Testis (tissue), 3 donors: ENCODE results near the gene ADRA2B. TPM values are rescaled to one million over a fixed set of nuclear protein-coding genes. Genes with fewer than 3 reads are reported as not detected.

ENCODE experiments used
- DNase-seq: peaks from one replicate; pipeline ENCODE4 v3.0.0-alpha.2; 2019
- H3K27ac ChIP-seq, 2 donors: fragments of 200-600 bp; sonication (generic); one replicate each; pipeline ENCODE4 v1.5.1; 2019
- H3K27me3 ChIP-seq: fragments of 200-600 bp; sonication (generic); one replicate; pipeline ENCODE4 v1.5.1; 2019
- H3K36me3 ChIP-seq: fragments of 200-600 bp; sonication (generic); one replicate; pipeline ENCODE4 v1.5.1; 2017; ENCODE audit warnings: low read depth; ENCODE audit errors: missing control alignments
- H3K4me1 ChIP-seq: fragments of 200-600 bp; sonication (generic); one replicate; pipeline ENCODE4 v1.5.1; 2019
- H3K4me3 ChIP-seq, 2 donors: fragments of 200-600 bp; sonication (generic); one replicate each; pipeline ENCODE4 v1.5.1; 2017 to 2019
- H3K9me3 ChIP-seq: fragments of 200-600 bp; sonication (generic); one replicate; pipeline ENCODE4 v1.5.1; 2017
- CTCF ChIP-seq, 3 experiments: fragments of 450-650 bp in 2 of 3; fragments of 200-600 bp in 1 of 3; sonication (generic) in 1 of 3; IDR thresholded peaks; one replicate each; pipeline ENCODE4 v1.5.1; 2016 to 2019; ENCODE audit warnings: antibody characterized with exemption in 3 of 3, mild to moderate bottlenecking in 2 of 3, moderate library complexity in 1 of 3
- POLR2A ChIP-seq: fragments of 450-650 bp; IDR thresholded peaks from one replicate; pipeline ENCODE4 v1.6.1; 2017; ENCODE audit warnings: antibody characterized with exemption, mild to moderate bottlenecking, moderate library complexity
- WGBS, 2 donors: methylation state at CpG; one replicate each; pipeline ENCODE4 v1.1.5; 2018; 5-methylcytosine and 5-hydroxymethylcytosine counted together
- intact Hi-C: fragments of 100-400 bp; cut with DNase I; formaldehyde crosslinking; loops from one replicate; pipeline ENCODE4 v1.15.1; 2023; ENCODE audit warnings: low total_unique reads
- polyA plus RNA-seq: library from polyadenylated mRNA; stranded (reverse); fragments of 350-450 nt; fragmentation: Illumina TruSeq; extraction: RNeasy Lipid Tissue Mini Kit (QIAGEN cat#74804); gene quantifications from one replicate; pipeline ENCODE4 v1.2.3, GENCODE V29; 2014; ENCODE audit warnings: low read depth, low replicate concordance; ENCODE audit not compliant: insufficient read depth
- total RNA-seq, 2 donors: library from RNA; depleted of rRNA; stranded (reverse); fragments of >200 nt; gene quantifications; one replicate each; pipeline ENCODE4 v1.2.3, GENCODE V29; 2016

The ADRA2B gene
- total and polyA plus RNA-seq, 3 donors from 2014 or later: 2.1 to 2.6 (median 2.4) TPM

- Histone ChIP-seq H3K9me3 (no peaks in the 10 kb centered on the region), H3K27ac (no peak overlapping the region), H3K36me3 (no peaks in the 10 kb centered on the region), H3K4me3 (no peak overlapping the region), H3K27me3 (no peaks in the 10 kb centered on the region), H3K4me1 (peaks cover 12% of the 10 kb centered on the region)
- 57 to 60% methylated on average over 11 of the region's 11 CpGs for WGBS, 2 donors
- TF ChIP-seq POLR2A: no peak
- TF ChIP-seq CTCF (IDR thresholded peaks at IDR 0.05): no peak
- intact Hi-C loops: loop anchor here (10.0 kb wide), 1 partner anchor 115 kb away; no protein-coding TSS in a partner anchor
- DNase-seq: no peak
These were observed 3.8 kb upstream of the ADRA2B start for GRCh38 chr2:96120091-96120720.

DNA sequence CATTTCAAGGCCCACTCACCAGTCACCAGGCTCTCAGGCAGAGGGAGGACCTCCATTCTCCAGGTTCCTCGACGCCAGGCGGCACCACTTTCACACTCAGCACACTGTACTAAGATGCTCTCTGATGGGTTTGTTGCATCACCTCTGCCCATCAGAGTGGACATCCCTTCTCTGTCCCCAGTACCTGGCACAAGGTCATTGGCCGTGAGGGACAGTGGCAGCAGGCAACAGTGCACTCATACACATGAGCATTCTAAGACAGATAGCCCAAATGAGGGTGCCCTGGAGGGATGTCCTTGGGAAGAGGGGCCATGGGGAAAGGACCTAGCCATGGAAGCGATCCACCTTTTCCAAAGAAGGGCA is 3.0 kb upstream of the ADRA2B start:
- TF ChIP-seq POLR2A: no peak
- TF ChIP-seq CTCF (IDR thresholded peaks at IDR 0.05): no peak
- H3K27ac ChIP-seq: no peak overlapping the region
- whole genome bisulfite sequencing, 2 donors: 79 to 91% methylated on average over 5 of the region's 5 CpGs
- H3K4me3 ChIP-seq: no peak overlapping the region
- intact Hi-C loops: no loop called here
- DNase-seq: no peak
- no peaks in the 10 kb centered on the region for H3K27me3 ChIP-seq
- H3K9me3 ChIP-seq: no peaks in the 10 kb centered on the region
- no peaks in the 10 kb centered on the region for H3K36me3 ChIP-seq
- peaks cover 15% of the 10 kb centered on the region for H3K4me1 ChIP-seq

DNA sequence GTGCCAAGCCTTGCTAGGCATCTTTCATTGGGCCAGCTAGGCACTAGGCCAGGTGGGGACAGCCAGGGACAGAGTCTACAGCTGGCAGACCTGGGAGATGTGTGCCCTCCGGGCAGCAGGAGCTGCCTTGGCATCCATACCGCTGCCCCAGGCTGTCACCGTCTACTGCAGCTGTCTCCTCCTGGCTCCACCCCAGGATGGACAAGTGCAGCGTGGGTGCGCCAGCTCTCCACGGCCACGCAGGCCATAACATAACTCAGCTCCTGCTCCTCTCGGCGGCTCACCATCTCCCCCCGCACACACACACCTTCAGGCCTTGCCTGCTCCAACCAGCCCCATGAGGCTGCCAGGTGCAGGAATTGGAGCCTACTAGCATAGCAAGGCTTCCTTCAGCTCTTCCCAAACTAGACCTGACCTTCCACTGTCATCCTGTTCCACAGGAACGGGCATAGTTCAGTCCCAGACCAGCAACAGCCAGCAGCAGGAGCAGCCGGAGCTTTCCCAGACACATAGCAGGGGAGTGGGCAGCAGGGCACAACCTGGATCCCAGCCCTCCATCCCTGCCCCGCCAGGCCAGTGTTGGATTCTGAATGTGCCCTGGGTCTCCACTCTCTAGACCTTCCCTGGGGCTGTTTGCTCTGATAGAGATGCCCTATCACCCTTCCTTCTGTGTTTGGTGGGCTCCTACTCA is 2.5 kb upstream of the ADRA2B start:
- DNase-seq: no peak
- Histone ChIP-seq H3K4me3 (no peak overlapping the region), H3K4me1 (peaks cover 17% of the 10 kb centered on the region), H3K9me3 (no peaks in the 10 kb centered on the region), H3K36me3 (no peaks in the 10 kb centered on the region), H3K27me3 (no peaks in the 10 kb centered on the region), H3K27ac (no peak overlapping the region)
- intact Hi-C loops: no loop called here
- WGBS, 2 donors: 91 to 96% methylated on average over 13 of the region's 13 CpGs
- TF ChIP-seq POLR2A (no peak), CTCF (IDR thresholded peaks at IDR 0.05) (no peak)

- intact Hi-C loops: no loop called here
- DNase-seq: no peak
- H3K4me1 ChIP-seq: peaks cover 18% of the 10 kb centered on the region
- H3K27me3 ChIP-seq: no peaks in the 10 kb centered on the region
- TF ChIP-seq POLR2A (no peak), CTCF (IDR thresholded peaks at IDR 0.05) (no peak)
- WGBS, 2 donors: 55 to 65% methylated on average over 13 to 16 of the region's 17 CpGs
- H3K36me3 ChIP-seq: no peaks in the 10 kb centered on the region
- no peak overlapping the region for H3K27ac ChIP-seq
- H3K9me3 ChIP-seq: no peaks in the 10 kb centered on the region
- no peak overlapping the region for H3K4me3 ChIP-seq
These were observed 1.6 kb upstream of the ADRA2B start for GRCh38 chr2:96117701-96118588.
